ENCODE data around the gene CD48. TPM values are rescaled to one million over a fixed set of nuclear protein-coding genes. Genes with fewer than 3 reads are reported as not detected.

The CD48 gene
- total RNA-seq, 1 donor from 2014 or later = not detected

DNA sequence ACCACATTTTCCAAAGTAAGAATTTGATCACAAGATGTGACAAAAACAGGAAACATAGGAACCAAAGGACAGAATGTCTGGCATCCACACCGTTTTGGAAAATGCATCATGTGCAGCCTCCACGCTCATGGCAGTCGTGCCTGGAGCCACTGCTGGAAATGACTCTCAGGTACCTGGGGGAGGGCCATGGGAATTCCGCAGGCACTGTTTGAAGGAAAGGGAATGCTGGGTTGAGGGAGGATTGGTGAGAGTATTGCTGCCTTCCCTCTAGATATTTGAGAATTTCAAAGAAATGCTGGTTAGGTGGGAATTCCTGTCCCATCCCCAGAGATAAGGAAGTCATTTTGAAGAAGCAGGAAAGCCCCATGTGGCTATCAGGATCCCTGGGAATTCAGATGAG is 75.5 kb downstream of the CD48 start:
- no peaks in the 10 kb centered on the region for H3K9me3 Mint-ChIP-seq (ENCODE audit: low read depth)
- no peak overlapping the region for H3K4me3 Mint-ChIP-seq (ENCODE audit: unreplicated experiment)
- peaks cover 15% of the 10 kb centered on the region for H3K4me1 Mint-ChIP-seq (ENCODE audit: low read depth)
- TF ChIP-seq, protein P1, sequence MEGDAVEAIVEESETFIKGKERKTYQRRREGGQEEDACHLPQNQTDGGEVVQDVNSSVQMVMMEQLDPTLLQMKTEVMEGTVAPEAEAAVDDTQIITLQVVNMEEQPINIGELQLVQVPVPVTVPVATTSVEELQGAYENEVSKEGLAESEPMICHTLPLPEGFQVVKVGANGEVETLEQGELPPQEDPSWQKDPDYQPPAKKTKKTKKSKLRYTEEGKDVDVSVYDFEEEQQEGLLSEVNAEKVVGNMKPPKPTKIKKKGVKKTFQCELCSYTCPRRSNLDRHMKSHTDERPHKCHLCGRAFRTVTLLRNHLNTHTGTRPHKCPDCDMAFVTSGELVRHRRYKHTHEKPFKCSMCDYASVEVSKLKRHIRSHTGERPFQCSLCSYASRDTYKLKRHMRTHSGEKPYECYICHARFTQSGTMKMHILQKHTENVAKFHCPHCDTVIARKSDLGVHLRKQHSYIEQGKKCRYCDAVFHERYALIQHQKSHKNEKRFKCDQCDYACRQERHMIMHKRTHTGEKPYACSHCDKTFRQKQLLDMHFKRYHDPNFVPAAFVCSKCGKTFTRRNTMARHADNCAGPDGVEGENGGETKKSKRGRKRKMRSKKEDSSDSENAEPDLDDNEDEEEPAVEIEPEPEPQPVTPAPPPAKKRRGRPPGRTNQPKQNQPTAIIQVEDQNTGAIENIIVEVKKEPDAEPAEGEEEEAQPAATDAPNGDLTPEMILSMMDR (IDR thresholded peaks at IDR 0.05) = no peak
- no peaks in the 10 kb centered on the region for H3K27me3 Mint-ChIP-seq (ENCODE audit: low read depth)
- no peak for DNase-seq (ENCODE audit: low spot score)
- no peak overlapping the region for H3K27ac Mint-ChIP-seq (ENCODE audit: unreplicated experiment)
- H3K36me3 Mint-ChIP-seq (ENCODE audit: low read depth) = no peaks in the 10 kb centered on the region

DNA sequence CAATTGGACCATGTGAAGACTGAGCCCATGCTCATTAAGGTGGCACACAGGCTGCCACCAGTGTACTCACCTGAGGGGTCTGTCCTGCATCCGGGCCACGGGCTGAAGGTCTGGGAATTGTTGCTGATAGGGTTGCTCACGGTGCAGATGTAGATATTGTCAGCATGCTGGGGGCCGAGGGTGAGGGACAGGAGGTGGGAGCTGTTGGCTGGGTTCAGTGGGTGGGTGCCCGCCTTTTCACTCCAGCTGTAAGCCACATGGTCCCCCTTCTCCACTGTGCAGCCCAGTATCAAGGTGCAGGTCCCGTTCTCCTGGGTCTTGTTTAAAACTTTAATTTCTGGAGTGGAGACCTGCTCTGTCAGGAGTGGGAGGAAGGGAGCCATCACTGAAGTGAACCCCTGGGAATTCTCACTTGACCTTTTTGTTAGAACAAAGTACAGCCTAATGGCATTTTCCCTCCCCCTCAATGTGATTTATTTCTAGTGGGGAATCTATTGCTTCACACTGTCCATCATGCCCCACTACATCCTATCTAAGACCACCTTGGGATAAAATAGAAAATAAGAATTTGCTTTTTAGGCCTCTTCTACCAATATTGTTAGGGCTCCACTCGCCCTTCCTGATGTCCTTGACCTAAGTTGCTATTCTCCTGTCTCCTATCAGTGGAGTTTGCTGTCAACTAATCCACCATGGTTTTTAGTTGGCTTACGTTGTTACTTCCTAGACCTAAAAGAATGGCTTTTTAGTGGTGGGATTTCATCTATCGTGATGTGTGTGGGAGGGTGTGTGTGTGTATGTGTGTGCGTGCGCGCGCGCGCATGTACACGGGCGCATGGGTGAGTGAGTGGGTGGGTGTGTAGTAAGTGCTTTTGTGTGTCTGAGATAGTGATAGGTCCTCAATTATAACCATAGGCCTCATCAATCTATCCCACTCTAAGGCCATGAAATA is 76.8 kb downstream of the CD48 start:
- no peaks in the 10 kb centered on the region for H3K36me3 Mint-ChIP-seq (ENCODE audit: low read depth)
- no peaks in the 10 kb centered on the region for H3K9me3 Mint-ChIP-seq (ENCODE audit: low read depth)
- H3K27ac Mint-ChIP-seq (ENCODE audit: unreplicated experiment) = no peak overlapping the region
- no peaks in the 10 kb centered on the region for H3K27me3 Mint-ChIP-seq (ENCODE audit: low read depth)
- H3K4me3 Mint-ChIP-seq (ENCODE audit: unreplicated experiment) = no peak overlapping the region
- no peak for DNase-seq (ENCODE audit: low spot score)
- TF ChIP-seq, protein P1 (IDR thresholded peaks at IDR 0.05) = no peak
- peaks cover 13% of the 10 kb centered on the region for H3K4me1 Mint-ChIP-seq (ENCODE audit: low read depth)

DNA sequence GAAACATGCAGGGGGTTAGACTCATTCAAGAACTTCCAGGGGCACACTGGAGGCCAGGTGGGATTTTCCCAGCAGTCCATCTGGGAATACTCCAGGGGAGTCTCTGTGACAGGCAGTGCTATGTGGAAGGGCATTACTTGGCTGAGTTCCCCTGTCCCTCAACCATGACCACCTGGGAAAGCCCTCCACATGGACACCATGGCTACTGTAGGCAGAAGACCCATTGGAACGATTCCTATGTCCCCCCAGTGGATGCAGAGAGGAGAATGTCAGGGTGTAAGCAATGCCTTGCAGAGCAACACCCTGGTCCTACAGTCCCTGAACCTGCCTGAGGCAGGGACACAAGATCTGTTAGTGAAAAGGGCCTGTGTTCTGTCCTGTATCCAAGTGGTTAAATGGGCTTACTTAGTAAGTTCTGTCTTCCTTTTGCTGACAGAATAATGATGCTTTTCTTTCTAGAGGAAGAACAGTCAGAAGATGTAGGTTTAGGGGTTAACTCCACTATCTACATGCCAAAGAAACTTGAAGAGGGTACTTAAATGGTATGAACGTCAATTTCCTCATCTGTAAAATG is 78.2 kb downstream of the CD48 start:
- Mint-ChIP-seq H3K27me3 (ENCODE audit: low read depth) (no peaks in the 10 kb centered on the region), H3K4me3 (ENCODE audit: unreplicated experiment) (no peak overlapping the region), H3K9me3 (ENCODE audit: low read depth) (no peaks in the 10 kb centered on the region), H3K27ac (ENCODE audit: unreplicated experiment) (no peak overlapping the region), H3K4me1 (ENCODE audit: low read depth) (peaks cover 8% of the 10 kb centered on the region), H3K36me3 (ENCODE audit: low read depth) (no peaks in the 10 kb centered on the region)
- DNase-seq (ENCODE audit: low spot score) = no peak
- TF ChIP-seq, protein P1 (IDR thresholded peaks at IDR 0.05) = no peak

DNA sequence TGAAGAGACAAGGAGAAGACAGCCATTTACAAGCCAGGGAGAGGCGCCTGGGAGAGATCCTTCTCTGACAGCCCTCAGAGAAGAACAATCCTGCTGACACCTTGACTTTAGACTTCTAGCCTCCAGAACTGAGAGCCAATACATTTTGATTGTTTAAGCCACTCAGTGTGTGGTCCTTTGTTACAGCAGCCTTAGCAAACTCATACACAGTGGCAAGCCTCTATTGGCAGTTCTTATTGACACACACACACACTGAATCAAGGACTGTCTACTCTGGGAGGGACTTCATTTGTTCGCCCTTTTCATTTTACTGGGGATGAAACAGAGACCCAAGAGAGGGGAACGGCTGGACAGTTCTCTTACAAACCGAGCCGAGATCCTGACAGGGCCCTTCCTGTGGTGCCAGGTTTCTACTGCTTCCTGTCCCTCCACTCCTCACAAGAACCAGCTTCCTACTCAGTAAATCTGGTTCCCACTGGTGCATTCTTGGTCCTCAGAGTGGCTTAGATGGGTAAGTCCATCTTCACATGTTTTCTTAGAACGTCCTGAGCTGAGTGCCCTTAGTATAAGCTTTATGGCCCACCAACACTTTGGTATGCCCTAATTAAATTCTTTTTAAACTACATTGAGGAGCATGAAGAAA is 79.5 kb downstream of the CD48 start:
- TF ChIP-seq, protein P1 (IDR thresholded peaks at IDR 0.05) = no peak
- no peaks in the 10 kb centered on the region for H3K36me3 Mint-ChIP-seq (ENCODE audit: low read depth)

More for the DNA sequence above, 79.5 kb downstream of the CD48 start:
- no peak for DNase-seq (ENCODE audit: low spot score)
- H3K27me3 Mint-ChIP-seq (ENCODE audit: low read depth) = no peaks in the 10 kb centered on the region
- no peak overlapping the region for H3K4me3 Mint-ChIP-seq (ENCODE audit: unreplicated experiment)
- H3K27ac Mint-ChIP-seq (ENCODE audit: unreplicated experiment) = no peak overlapping the region
- no peaks in the 10 kb centered on the region for H3K4me1 Mint-ChIP-seq (ENCODE audit: low read depth)
- no peaks in the 10 kb centered on the region for H3K9me3 Mint-ChIP-seq (ENCODE audit: low read depth)

All from chondrocyte (in vitro differentiated cells).